Erythroblast (primary cell): Measurements from ENCODE around the gene DAB2IP.

Experiments used
- GATA1 ChIP-seq: IDR thresholded peaks from 2 replicates; pipeline ENCODE4 v1.6.1; 2011; ENCODE audit warnings: low read depth, mild to moderate bottlenecking, control low read depth, low read length, moderate library complexity
- POLR2A ChIP-seq: IDR thresholded peaks from 2 replicates; pipeline ENCODE4 v1.6.1; 2011; ENCODE audit warnings: mild to moderate bottlenecking, low read length

DNA sequence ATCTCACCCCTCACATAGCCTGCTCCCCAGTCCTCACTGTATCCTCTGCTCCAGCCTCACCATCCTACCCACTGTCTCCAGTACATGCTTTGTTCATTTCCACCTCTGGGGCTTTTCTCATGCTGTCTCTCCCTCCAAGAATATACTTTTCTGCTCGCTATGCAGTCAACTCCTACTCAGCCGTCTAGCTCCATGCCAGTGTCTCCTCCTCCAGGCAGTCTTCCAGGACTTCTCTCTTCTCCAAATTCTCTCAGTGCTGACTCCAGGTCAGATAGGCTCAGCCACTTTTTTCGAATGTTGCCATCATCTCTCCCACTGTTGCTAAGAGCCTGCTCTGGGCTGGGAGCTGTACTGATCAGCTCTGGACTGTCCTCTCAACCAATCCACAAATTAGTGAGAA, 8.0 kb upstream of the DAB2IP start:
- TF ChIP-seq POLR2A (no peak), GATA1 (no peak)
